Endodermal cell (in vitro differentiated cells): ENCODE measurements around the gene APBA1. TPM values are rescaled to one million over a fixed set of nuclear protein-coding genes. Genes with fewer than 3 reads are reported as not detected.

Experiments
- DNase-seq: peaks from one replicate; pipeline ENCODE4 v3.0.0-alpha.2; 2017
- H3K27ac ChIP-seq: 2 replicates; pipeline ENCODE4 v1.5.1; 2013; ENCODE audit warnings: mild to moderate bottlenecking, low read depth, low read length, moderate library complexity
- H3K27me3 ChIP-seq: 2 replicates; pipeline ENCODE4 v1.6.1; 2013; ENCODE audit warnings: mild to moderate bottlenecking, low read length, moderate library complexity; ENCODE audit not compliant: insufficient read depth, control insufficient read depth, poor library complexity, severe bottlenecking
- H3K36me3 ChIP-seq: 2 replicates; pipeline ENCODE4 v1.7.0; 2013; ENCODE audit warnings: mild to moderate bottlenecking, low read length, moderate library complexity; ENCODE audit not compliant: control insufficient read depth, insufficient read depth
- H3K4me1 ChIP-seq: one replicate; pipeline ENCODE4 v1.7.0; 2013; ENCODE audit warnings: low read length; ENCODE audit not compliant: control insufficient read depth, insufficient read depth
- H3K4me3 ChIP-seq: 2 replicates; pipeline ENCODE4 v1.5.1; 2013; ENCODE audit warnings: mild to moderate bottlenecking, low read length, moderate library complexity
- H3K9ac ChIP-seq: 2 replicates; pipeline ENCODE4 v1.6.1; 2013; ENCODE audit warnings: mild to moderate bottlenecking, low read length, moderate library complexity; ENCODE audit not compliant: poor library complexity, severe bottlenecking; ENCODE audit errors: extremely low read depth
- H3K9me3 ChIP-seq: 2 replicates; pipeline ENCODE4 v1.6.1; 2013; ENCODE audit warnings: mild to moderate bottlenecking, low read length, moderate library complexity; ENCODE audit not compliant: control insufficient read depth
- H3K27ac Mint-ChIP-seq: 2 replicates; pipeline ENCODE4 v1.8.0; 2020; ENCODE audit warnings: mixed read lengths
- H3K27me3 Mint-ChIP-seq: 2 replicates; pipeline ENCODE4 v1.8.0; 2021; ENCODE audit warnings: mild to moderate bottlenecking, mixed read lengths; ENCODE audit not compliant: insufficient read depth
- H3K36me3 Mint-ChIP-seq: 2 replicates; pipeline ENCODE4 v1.8.0; 2020; ENCODE audit warnings: low read depth, mixed read lengths
- H3K4me1 Mint-ChIP-seq: 2 replicates; pipeline ENCODE4 v1.8.0; 2020; ENCODE audit warnings: mixed read lengths
- H3K4me3 Mint-ChIP-seq: 2 replicates; pipeline ENCODE4 v1.8.0; 2020; ENCODE audit warnings: mild to moderate bottlenecking, moderate library complexity, mixed read lengths
- H3K9me3 Mint-ChIP-seq: 2 replicates; pipeline ENCODE4 v1.8.0; 2020; ENCODE audit warnings: mild to moderate bottlenecking, mixed read lengths
- CTCF ChIP-seq: fragments of 200-600 bp; sonication (generic); conservative IDR thresholded peaks from 2 replicates; pipeline ENCODE4 v1.5.0; 2021; ENCODE audit warnings: antibody characterized with exemption, mild to moderate bottlenecking
- WGBS, 2 experiments: methylation state at CpG; one replicate each; pipeline versions ENCODE4 v1.1.5 to v1.1.7; 2013; ENCODE audit warnings: missing lambda C conversion rate in 2 of 2, mixed read lengths in 1 of 2; ENCODE audit not compliant: insufficient coverage in 1 of 2, insufficient read length in 1 of 2; 5-methylcytosine and 5-hydroxymethylcytosine counted together
- total RNA-seq, 2 donors: library from RNA; stranded (reverse); fragmentation: NEBNext Ultra II Directional in 1 of 2; extraction: Animal tissue kit (Norgen Biotek cat#: 25700) in 1 of 2; gene quantifications; 2 replicates in 1 of 2; 3 replicates in 1 of 2; pipeline ENCODE4 v1.2.1, GENCODE V29; 2021

APBA1 gene
- total RNA-seq, 2 donors from 2014 or later = 0.51 to 0.75 TPM

- 88 to 91% methylated on average over 4 to 5 of the region's 5 CpGs for WGBS, 2 experiments
- no peaks in the 10 kb centered on the region for H3K9me3 ChIP-seq
- no peak overlapping the region for H3K9ac ChIP-seq
- no peak overlapping the region for H3K4me3 Mint-ChIP-seq
- no peaks in the 10 kb centered on the region for H3K9me3 Mint-ChIP-seq
- H3K4me1 ChIP-seq = no peaks in the 10 kb centered on the region
- DNase-seq = no peak
- TF ChIP-seq CTCF = no peak
- no peaks in the 10 kb centered on the region for H3K4me1 Mint-ChIP-seq
- peaks cover 35% of the 10 kb centered on the region for H3K27me3 ChIP-seq
- H3K36me3 ChIP-seq = no peaks in the 10 kb centered on the region
- no peak overlapping the region for H3K4me3 ChIP-seq
- H3K27ac ChIP-seq = no peak overlapping the region
- H3K27me3 Mint-ChIP-seq = peaks cover 69% of the 10 kb centered on the region
- no peak overlapping the region for H3K27ac Mint-ChIP-seq
- H3K36me3 Mint-ChIP-seq = no peaks in the 10 kb centered on the region
These were observed 81.9 kb downstream of the APBA1 start for GRCh38 chr9:69590266-69590665.

GRCh38 chr9:69589156-69589555 is 83.0 kb downstream of the APBA1 start:
- no peaks in the 10 kb centered on the region for H3K9me3 ChIP-seq
- Mint-ChIP-seq H3K9me3 (no peaks in the 10 kb centered on the region), H3K4me1 (no peaks in the 10 kb centered on the region), H3K4me3 (no peak overlapping the region), H3K27me3 (peaks cover 78% of the 10 kb centered on the region), H3K36me3 (no peaks in the 10 kb centered on the region), H3K27ac (no peak overlapping the region)
- no peak overlapping the region for H3K27ac ChIP-seq
- WGBS, 2 experiments = 88 to 89% methylated on average over 3 of the region's 3 CpGs
- H3K4me3 ChIP-seq = no peak overlapping the region
- H3K9ac ChIP-seq = no peak overlapping the region
- no peaks in the 10 kb centered on the region for H3K4me1 ChIP-seq
- no peak for TF ChIP-seq CTCF
- DNase-seq = no peak
- H3K36me3 ChIP-seq = no peaks in the 10 kb centered on the region
- H3K27me3 ChIP-seq = peaks cover 46% of the 10 kb centered on the region

GRCh38 chr9:69585571-69585970 is 86.6 kb downstream of the APBA1 start:
- WGBS, 2 experiments = 81 to 91% methylated on average over 2 of the region's 2 CpGs
- Mint-ChIP-seq H3K27ac (no peak overlapping the region), H3K4me3 (no peak overlapping the region), H3K36me3 (no peaks in the 10 kb centered on the region), H3K9me3 (no peaks in the 10 kb centered on the region), H3K27me3 (peaks cover 94% of the 10 kb centered on the region), H3K4me1 (peaks cover 18% of the 10 kb centered on the region)
- Histone ChIP-seq H3K27me3 (peaks cover 78% of the 10 kb centered on the region), H3K4me3 (no peak overlapping the region), H3K27ac (no peak overlapping the region), H3K4me1 (peaks cover 2% of the 10 kb centered on the region), H3K9ac (no peak overlapping the region), H3K9me3 (no peaks in the 10 kb centered on the region), H3K36me3 (no peaks in the 10 kb centered on the region)
- DNase-seq = no peak
- TF ChIP-seq CTCF = no peak
